NT2/D1 (cell line): Measurements from ENCODE around the gene ADCY9.
A peak's percentile ranks its signal among the peaks of the same experiment; 100 is the strongest.
"Not testable (repeated sequence)": the region's sequence is repeated elsewhere in the genome, so short reads cannot be mapped to it uniquely, and the experiment has no call there.

Source experiments
- DNase-seq: peaks from one replicate; pipeline ENCODE4 v3.0.0-alpha.2; 2011; ENCODE audit warnings: low read depth, low spot score
- H3K27me3 ChIP-seq: 2 replicates; pipeline ENCODE4 v1.6.0; 2011; ENCODE audit warnings: mild to moderate bottlenecking; ENCODE audit not compliant: insufficient read length, insufficient read depth
- H3K36me3 ChIP-seq: 2 replicates; pipeline ENCODE4 v1.6.1; 2011; ENCODE audit warnings: mild to moderate bottlenecking, low read length, mixed read lengths; ENCODE audit not compliant: insufficient read depth, insufficient read length
- H3K4me1 ChIP-seq: 2 replicates; pipeline ENCODE4 v1.5.1; 2011; ENCODE audit not compliant: insufficient read depth, insufficient read length
- H3K4me3 ChIP-seq: 2 replicates; pipeline ENCODE4 v1.5.1; 2011; ENCODE audit warnings: low read depth; ENCODE audit not compliant: insufficient read length
- H3K9ac ChIP-seq: 2 replicates; pipeline ENCODE4 v1.6.0; 2011; ENCODE audit warnings: low read depth; ENCODE audit not compliant: insufficient read length
- H3K9me3 ChIP-seq: 2 replicates; pipeline ENCODE4 v1.5.1; 2011; ENCODE audit warnings: mild to moderate bottlenecking, low read length; ENCODE audit not compliant: insufficient read depth
- SUZ12 ChIP-seq: IDR thresholded peaks from 2 replicates; pipeline ENCODE4 v1.6.1; 2011; ENCODE audit not compliant: insufficient read length, insufficient read depth; ENCODE audit errors: extremely low read depth
- YY1 ChIP-seq: IDR thresholded peaks from 2 replicates; pipeline ENCODE4 v1.6.1; 2011; ENCODE audit not compliant: insufficient read length, insufficient read depth
- ZNF274 ChIP-seq: IDR thresholded peaks from 2 replicates; pipeline ENCODE4 v1.6.1; 2011; ENCODE audit warnings: mild to moderate bottlenecking, low read depth, low read length

ADCY9 gene

GRCh38 chr16:4083347-4083870, 32.8 kb downstream of the ADCY9 start:
- TF ChIP-seq SUZ12 (no peak), YY1 (no peak), ZNF274 (no peak)
- H3K27me3 ChIP-seq = no peaks in the 10 kb centered on the region
- no peak overlapping the region for H3K9ac ChIP-seq
- H3K36me3 ChIP-seq = no peaks in the 10 kb centered on the region
- H3K4me1 ChIP-seq = peaks cover 10% of the 10 kb centered on the region
- DNase-seq = no peak
- no peaks in the 10 kb centered on the region for H3K9me3 ChIP-seq
- H3K4me3 ChIP-seq = no peak overlapping the region

GRCh38 chr16:4082474-4083044, 33.7 kb downstream of the ADCY9 start:
- peak overlapping the region; percentile 13 for H3K9ac ChIP-seq
- peaks cover 10% of the 10 kb centered on the region for H3K4me1 ChIP-seq
- H3K36me3 ChIP-seq = no peaks in the 10 kb centered on the region
- H3K9me3 ChIP-seq = no peaks in the 10 kb centered on the region
- TF ChIP-seq YY1 (no peak), SUZ12 (no peak), ZNF274 (no peak)
- H3K27me3 ChIP-seq = no peaks in the 10 kb centered on the region
- DNase-seq = no peak
- H3K4me3 ChIP-seq = no peak overlapping the region

DNA sequence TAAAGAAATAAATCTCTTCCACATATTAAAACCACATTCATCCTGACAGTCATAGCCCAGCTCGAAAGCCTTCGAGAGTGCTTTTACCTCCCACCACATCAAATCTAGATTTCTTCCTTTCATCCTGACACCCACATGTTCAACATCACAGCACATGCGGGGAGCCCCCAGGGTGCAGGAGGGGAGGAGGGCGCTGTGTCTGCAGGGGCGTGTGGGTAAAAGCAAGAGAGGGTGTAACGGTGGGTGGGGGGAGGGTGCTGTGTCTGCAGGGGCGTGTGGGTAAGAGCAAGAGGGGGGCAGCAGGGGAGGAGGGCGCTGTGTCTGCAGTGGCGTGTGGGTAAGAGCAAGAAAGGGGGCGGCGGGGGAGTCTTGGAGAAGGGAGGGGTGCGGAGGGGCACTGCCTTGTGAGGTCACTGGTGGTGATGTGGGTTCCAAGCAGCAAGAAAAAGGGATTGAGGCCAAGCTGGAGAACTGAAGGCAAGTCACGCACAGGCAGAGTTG, 34.7 kb downstream of the ADCY9 start:
- Histone ChIP-seq H3K9me3 (no peaks in the 10 kb centered on the region), H3K36me3 (no peaks in the 10 kb centered on the region), H3K4me1 (peaks cover 10% of the 10 kb centered on the region), H3K9ac (no peak overlapping the region), H3K27me3 (no peaks in the 10 kb centered on the region), H3K4me3 (no peak overlapping the region)
- DNase-seq = no peak
- TF ChIP-seq YY1 (no peak), SUZ12 (no peak), ZNF274 (no peak)

DNA sequence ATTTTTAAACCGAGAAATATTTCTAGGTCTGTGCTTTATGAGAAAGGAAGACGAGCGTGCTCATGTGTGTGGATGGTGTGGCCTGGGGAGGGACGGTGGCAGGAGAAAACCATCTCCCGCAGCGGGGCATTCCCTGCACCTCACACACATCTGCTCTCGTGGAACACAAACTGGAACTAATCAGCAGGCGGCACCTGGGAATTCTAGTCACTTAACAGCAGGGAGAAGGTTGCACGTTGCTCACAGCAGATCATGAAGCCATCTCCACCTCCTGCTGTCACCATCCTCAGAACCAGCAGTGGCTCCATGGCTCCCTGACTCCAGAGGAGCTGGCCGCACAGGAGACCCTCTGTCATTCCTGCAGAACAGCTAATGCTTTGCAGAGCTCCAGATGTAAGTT, 35.2 kb downstream of the ADCY9 start:
- Histone ChIP-seq H3K9me3 (no peaks in the 10 kb centered on the region), H3K9ac (no peak overlapping the region), H3K36me3 (no peaks in the 10 kb centered on the region), H3K4me3 (no peak overlapping the region), H3K4me1 (peaks cover 8% of the 10 kb centered on the region), H3K27me3 (no peaks in the 10 kb centered on the region)
- DNase-seq = no peak
- no peak for TF ChIP-seq YY1
- TF ChIP-seq SUZ12 = no peak
- TF ChIP-seq ZNF274 = no peak

GRCh38 chr16:4077174-4077649, 39.0 kb downstream of the ADCY9 start:
- no peak for DNase-seq
- Histone ChIP-seq H3K36me3 (no peaks in the 10 kb centered on the region), H3K4me1 (peaks cover 4% of the 10 kb centered on the region), H3K9me3 (no peaks in the 10 kb centered on the region), H3K4me3 (no peak overlapping the region), H3K9ac (no peak overlapping the region), H3K27me3 (no peaks in the 10 kb centered on the region)
- TF ChIP-seq YY1 = no peak
- TF ChIP-seq ZNF274 = no peak
- no peak for TF ChIP-seq SUZ12

- Histone ChIP-seq H3K9me3 (no peaks in the 10 kb centered on the region), H3K4me1 (no peaks in the 10 kb centered on the region), H3K9ac (no peak overlapping the region), H3K4me3 (no peak overlapping the region), H3K27me3 (no peaks in the 10 kb centered on the region), H3K36me3 (no peaks in the 10 kb centered on the region)
- no peak for DNase-seq
- TF ChIP-seq ZNF274 (no peak), SUZ12 (no peak), YY1 (no peak)
Measured at GRCh38 chr16:4075534-4075933, 40.7 kb downstream of the ADCY9 start.

DNA sequence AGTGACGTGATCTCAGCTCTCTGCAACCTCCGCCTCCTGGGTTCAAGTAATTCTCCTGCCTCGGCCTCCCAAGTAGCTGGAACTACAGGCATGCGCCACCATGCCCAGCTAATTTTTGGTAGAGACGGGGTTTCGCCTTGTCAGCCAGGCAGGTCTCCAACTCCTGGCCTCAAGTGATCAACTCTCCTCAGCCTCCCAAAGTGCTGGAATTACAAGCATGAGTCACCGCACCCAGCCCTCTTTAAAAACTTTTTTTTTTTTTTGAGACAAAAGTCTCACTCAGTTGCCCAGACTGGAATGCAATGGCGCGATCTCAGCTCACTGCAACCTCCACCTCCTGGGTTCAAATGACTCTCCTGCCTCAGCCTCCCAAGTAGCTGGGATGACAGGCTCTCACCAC, 43.1 kb downstream of the ADCY9 start:
- not testable (repeated sequence) for H3K9ac ChIP-seq, DNase-seq, H3K9me3 ChIP-seq, H3K4me1 ChIP-seq, H3K36me3 ChIP-seq, H3K27me3 ChIP-seq, H3K4me3 ChIP-seq
